Measurements from ENCODE around the gene FPR2. TPM values are rescaled to one million over a fixed set of nuclear protein-coding genes. Genes with fewer than 3 reads are reported as not detected.

Gene FPR2
- total and polyA plus RNA-seq, 4 donors: 0.79 to 234 (median 28.8) TPM

DNA sequence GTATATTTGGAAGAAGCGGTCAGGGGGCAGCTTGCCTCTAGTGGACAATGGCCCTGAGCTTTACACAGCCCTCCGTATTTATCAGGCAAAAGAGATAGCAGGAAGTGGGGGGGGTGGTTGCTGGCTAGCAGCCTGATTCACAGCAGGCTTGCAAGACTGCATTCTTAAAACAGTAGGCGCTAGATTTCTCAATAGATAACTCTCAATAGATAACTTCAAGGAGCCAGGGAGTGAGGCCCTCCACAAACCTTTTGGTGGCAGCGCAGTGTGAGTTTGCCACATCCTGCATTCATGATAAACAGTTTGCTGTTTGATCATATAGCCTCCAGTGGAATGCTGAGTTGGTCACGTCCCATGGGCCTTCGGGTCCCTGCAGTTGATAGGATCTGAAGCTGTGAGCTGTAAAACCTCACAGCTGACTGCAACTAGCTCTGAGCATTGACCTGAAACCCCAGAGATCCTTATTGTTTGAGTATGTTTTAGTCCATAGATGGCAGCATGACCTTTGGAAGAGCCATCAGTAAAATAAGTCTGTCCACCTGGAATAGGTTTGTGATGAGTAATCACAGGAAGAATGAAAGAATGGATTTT lies 46.2 kb downstream of the FPR2 start:
- TF ChIP-seq, protein P1, sequence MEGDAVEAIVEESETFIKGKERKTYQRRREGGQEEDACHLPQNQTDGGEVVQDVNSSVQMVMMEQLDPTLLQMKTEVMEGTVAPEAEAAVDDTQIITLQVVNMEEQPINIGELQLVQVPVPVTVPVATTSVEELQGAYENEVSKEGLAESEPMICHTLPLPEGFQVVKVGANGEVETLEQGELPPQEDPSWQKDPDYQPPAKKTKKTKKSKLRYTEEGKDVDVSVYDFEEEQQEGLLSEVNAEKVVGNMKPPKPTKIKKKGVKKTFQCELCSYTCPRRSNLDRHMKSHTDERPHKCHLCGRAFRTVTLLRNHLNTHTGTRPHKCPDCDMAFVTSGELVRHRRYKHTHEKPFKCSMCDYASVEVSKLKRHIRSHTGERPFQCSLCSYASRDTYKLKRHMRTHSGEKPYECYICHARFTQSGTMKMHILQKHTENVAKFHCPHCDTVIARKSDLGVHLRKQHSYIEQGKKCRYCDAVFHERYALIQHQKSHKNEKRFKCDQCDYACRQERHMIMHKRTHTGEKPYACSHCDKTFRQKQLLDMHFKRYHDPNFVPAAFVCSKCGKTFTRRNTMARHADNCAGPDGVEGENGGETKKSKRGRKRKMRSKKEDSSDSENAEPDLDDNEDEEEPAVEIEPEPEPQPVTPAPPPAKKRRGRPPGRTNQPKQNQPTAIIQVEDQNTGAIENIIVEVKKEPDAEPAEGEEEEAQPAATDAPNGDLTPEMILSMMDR (IDR thresholded peaks at IDR 0.05; ENCODE audit: control extremely low read depth, extremely low read depth): no peak
- H3K4me1 ChIP-seq (ENCODE audit: control insufficient read depth in 5 of 5, insufficient read depth in 5 of 5, low read length in 5 of 5): peaks cover 2 to 14% (median 4%) of the 10 kb centered on the region in 5 donors
- DNase-seq (peak; percentile 56 to 77 (median 56)), ATAC-seq (ENCODE audit: insufficient read depth, low FRiP score) (peak; percentile 34)
- peaks cover 0 to 8% (median 0%) of the 10 kb centered on the region in 4 donors for H3K9me3 ChIP-seq (ENCODE audit: control insufficient read depth in 4 of 4, insufficient read depth in 3 of 4, low read length in 3 of 4)
- 40 to 44% methylated on average over 6 of the region's 6 CpGs for WGBS, 2 donors
- H3K27ac ChIP-seq (ENCODE audit: low read depth in 1 of 2, low read length in 1 of 2): peak overlapping the region in 1 of 2 donors; percentile 23
- no peaks in the 10 kb centered on the region for H3K27me3 ChIP-seq (ENCODE audit: control insufficient read depth in 3 of 3, insufficient read depth in 3 of 3, low read length in 2 of 3)
- H3K4me3 ChIP-seq: no peak overlapping the region
- no peak overlapping the region for H3K9ac ChIP-seq (ENCODE audit: insufficient read depth in 1 of 2, low read length in 2 of 2)
- H3K36me3 ChIP-seq (ENCODE audit: control insufficient read depth in 4 of 4, insufficient read depth in 4 of 4, low read length in 4 of 4): no peaks in the 10 kb centered on the region

DNA sequence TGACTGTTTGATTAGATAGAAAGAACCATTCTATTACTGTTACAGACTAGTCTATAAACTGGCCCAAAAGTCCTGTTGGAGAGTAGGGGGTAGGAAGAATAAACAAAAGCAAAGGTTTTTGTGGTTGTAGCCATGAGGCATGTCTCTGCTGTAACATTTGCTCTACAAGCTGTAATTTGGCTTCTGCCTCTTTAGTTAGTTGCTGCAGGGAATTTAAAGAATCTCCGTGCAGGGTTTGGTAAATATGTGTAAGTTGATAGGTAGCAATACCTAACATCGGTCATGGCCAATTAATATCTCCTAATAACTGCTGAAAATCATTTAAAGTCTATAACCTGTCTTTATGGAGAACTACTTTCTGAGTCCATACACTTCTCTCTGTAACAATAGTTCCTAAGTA lies 46.9 kb downstream of the FPR2 start:
- 83 to 87% methylated on average over 2 of the region's 2 CpGs for WGBS, 2 donors
- TF ChIP-seq, protein P1 (IDR thresholded peaks at IDR 0.05; ENCODE audit: control extremely low read depth, extremely low read depth): no peak
- Histone ChIP-seq H3K36me3 (ENCODE audit: control insufficient read depth in 4 of 4, insufficient read depth in 4 of 4, low read length in 4 of 4) (no peaks in the 10 kb centered on the region), H3K4me3 (no peak overlapping the region), H3K4me1 (ENCODE audit: control insufficient read depth in 5 of 5, insufficient read depth in 5 of 5, low read length in 5 of 5) (peaks cover 2 to 14% (median 4%) of the 10 kb centered on the region in 5 donors), H3K9me3 (ENCODE audit: control insufficient read depth in 4 of 4, insufficient read depth in 3 of 4, low read length in 3 of 4) (peaks cover 0 to 12% (median 0%) of the 10 kb centered on the region in 4 donors), H3K9ac (ENCODE audit: insufficient read depth in 1 of 2, low read length in 2 of 2) (no peak overlapping the region), H3K27me3 (ENCODE audit: control insufficient read depth in 3 of 3, insufficient read depth in 3 of 3, low read length in 2 of 3) (no peaks in the 10 kb centered on the region), H3K27ac (ENCODE audit: low read depth in 1 of 2, low read length in 1 of 2) (no peak overlapping the region)
- no peak for ATAC-seq (ENCODE audit: insufficient read depth, low FRiP score)
- DNase-seq: no peak

DNA sequence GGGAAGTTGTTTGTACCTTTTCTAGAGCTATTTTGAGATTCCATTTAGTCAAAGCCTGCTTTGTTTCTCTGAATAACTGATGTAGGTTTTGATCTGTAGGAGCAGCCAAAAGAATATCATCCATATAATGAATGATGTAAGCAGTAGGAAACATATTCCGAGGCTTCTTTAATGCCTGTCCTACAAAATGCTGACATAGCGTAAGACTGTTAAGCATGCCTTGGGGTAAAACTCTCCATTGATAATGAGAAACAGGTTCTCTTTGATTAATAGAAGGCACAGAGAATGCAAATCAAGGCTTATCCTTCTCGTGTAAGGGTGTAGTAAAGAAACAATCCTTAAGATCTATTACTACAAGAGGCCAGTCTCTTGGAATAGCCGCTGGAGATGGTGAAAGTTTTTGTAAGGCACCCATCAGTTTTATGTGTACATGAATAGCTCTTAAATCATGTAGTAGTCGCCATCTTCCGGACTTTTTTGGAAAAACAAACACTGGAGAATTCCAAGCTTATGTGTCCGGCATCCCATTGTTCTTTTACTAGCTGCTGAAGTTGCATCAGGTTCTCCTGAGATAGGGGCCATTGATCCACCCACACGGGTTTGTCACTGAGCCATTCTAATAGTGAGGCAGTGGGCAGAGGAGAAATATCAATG lies 47.5 kb downstream of the FPR2 start:
- ATAC-seq (ENCODE audit: insufficient read depth, low FRiP score): no peak

More for the DNA sequence above, 47.5 kb downstream of the FPR2 start:
- 72 to 77% methylated on average over 8 of the region's 8 CpGs for WGBS, 2 donors
- H3K9ac ChIP-seq (ENCODE audit: insufficient read depth in 1 of 2, low read length in 2 of 2): no peak overlapping the region
- no peaks in the 10 kb centered on the region for H3K36me3 ChIP-seq (ENCODE audit: control insufficient read depth in 4 of 4, insufficient read depth in 4 of 4, low read length in 4 of 4)
- TF ChIP-seq, protein P1 (IDR thresholded peaks at IDR 0.05; ENCODE audit: control extremely low read depth, extremely low read depth): no peak
- DNase-seq: peak in 1 of 3 donors; percentile 41
- no peak overlapping the region for H3K27ac ChIP-seq (ENCODE audit: low read depth in 1 of 2, low read length in 1 of 2)
- peaks cover 0 to 13% (median 0%) of the 10 kb centered on the region in 4 donors for H3K9me3 ChIP-seq (ENCODE audit: control insufficient read depth in 4 of 4, insufficient read depth in 3 of 4, low read length in 3 of 4)
- H3K4me1 ChIP-seq (ENCODE audit: control insufficient read depth in 5 of 5, insufficient read depth in 5 of 5, low read length in 5 of 5): peaks cover 2 to 14% (median 4%) of the 10 kb centered on the region in 5 donors
- H3K27me3 ChIP-seq (ENCODE audit: control insufficient read depth in 3 of 3, insufficient read depth in 3 of 3, low read length in 2 of 3): no peaks in the 10 kb centered on the region
- no peak overlapping the region for H3K4me3 ChIP-seq
